DMS153 (cell line): ENCODE measurements around the gene CYBC1.

Experiments
- DNase-seq: peaks from one replicate; lab custom pipeline; 2025; lab: John Stamatoyannopoulos, UW

The CYBC1 gene

DNA sequence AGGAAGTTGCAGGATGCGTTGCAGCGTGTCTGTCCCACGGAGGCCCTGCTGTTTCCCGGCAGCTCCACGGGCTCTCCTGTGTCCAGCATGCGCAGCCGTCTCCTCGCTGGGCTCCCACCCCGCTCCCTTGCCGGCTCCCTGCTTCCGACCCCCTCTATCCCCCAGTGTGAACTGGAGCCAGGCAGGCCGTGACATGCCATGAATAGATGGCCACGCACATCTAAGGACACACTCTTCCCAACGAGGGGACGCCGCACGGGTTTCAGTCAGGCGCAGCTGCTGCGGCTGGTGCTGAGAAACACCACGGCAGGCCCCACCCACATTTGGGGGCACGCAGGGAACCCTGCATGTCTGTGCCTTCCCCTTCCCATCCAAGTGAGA is 41.6 kb downstream of the CYBC1 start:
- DNase-seq: no peak

DNA sequence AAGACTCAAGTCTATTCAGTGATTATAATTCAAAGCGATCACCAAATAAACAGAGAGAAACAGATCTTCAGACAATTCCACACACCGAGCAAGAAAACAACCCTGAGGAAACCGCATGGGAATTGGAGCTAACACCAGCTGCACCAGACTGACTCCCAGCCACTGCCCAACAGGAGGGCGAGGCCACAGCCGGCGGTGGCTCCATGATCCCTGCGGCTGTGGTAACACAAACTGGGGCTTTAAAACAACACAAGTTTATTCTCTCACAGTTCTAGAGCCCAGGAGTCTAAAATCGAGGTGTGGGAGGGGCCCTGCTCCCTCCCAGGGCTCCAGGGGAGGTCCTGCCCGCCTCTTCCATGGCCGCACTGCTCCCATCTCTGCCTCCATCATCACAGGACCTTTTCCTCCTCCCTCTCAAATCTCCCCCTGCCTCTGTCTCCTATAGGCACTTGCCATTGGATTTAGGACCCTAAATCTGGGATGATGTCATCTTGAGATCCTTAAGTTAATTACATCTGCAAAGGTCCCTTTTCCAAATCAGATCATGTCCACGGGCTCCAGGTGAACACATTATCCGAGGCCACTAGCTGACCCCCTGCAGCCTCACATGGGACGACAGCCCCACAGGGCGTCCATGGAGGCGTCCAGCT is 42.1 kb downstream of the CYBC1 start:
- no peak for DNase-seq

DNA sequence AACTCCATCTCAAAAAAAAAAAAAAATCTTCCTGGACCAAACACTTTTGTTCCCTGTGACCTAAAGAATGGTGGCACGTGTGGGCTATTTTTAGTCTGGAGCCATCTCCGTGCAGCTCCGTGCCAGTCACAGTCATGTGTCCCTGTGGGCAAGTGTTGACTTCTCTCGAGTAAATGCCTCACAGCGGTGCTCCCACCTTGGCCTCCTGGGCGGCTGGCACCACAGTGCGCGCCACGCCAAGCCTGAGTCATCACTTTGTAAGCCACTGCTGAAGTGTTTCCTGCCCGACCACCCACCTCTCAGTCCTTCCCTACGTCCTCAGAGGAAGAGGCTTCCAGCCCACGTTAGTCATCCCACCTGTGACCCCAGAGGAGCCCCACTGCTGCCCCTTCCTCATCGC is 43.3 kb downstream of the CYBC1 start:
- no peak for DNase-seq

DNA sequence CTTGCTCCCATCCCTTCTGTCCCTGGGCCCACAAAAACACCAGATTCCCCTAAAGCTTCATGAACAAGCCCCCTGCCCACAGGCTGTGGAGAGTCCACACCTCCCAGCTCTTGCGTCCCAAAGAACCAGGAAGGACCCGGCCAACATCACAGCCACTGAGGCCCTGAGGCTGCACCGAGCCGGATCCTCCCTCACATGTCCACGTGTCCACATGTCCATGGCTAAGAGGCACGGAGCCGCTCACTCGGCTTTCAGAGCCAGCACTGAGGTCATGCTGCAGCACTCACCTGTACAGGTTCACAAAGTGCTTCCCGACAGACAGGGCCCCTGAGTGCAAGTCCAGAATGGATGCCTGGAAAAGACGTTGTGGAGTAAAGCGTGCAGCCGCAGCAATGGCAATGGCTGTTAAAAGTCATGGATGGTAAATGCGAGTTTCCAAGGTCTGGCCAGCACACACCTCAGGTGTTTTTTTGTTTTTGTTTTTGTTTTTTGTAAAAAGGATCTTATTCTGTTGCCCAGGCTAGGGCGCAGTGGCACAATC is 44.4 kb downstream of the CYBC1 start:
- DNase-seq: no peak

DNA sequence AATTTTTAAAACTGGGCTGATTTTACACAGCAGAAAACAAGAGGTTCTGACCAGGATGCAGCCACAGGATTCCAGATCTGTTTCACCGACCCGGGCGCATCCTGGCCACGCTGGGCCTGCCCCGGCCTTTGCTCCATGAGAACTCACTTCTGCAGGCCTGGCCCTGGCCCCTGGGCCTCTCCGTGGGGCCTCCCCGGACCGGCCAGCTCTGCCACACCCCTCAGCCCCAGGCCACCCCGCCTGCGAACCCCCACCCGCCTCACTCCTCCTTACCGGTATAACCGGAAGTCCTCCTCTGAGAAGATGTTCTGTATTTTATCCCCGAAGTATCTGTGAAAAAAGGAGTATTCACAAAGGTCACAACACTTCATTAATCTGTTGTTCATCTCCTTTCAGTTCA is 45.5 kb downstream of the CYBC1 start:
- no peak for DNase-seq

GRCh38 chr17:82403662-82404660 is 46.6 kb downstream of the CYBC1 start:
- no peak for DNase-seq

- no peak for DNase-seq
Observed at GRCh38 chr17:82402865-82403264, 47.7 kb downstream of the CYBC1 start.

DNA sequence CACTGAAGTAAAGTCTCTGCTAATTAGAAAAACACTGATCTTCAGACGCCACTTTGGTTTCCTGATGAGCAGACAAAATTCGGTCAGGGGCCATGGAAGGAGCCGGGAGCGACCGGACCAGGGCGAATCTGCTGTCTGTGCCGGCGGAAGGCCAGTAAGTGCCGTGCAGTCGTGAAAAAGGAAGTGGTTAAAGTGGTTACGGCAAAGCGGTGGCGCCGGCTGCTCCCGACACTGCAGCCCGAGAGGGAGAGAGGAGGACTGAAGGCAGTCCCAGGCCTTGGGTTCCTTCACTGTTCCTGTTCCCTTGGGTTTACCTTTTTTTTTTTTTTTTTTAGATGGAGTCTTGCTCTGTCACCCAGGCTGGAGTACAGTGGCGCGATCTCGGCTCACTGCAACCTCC is 49.7 kb downstream of the CYBC1 start:
- DNase-seq: no peak

- no peak for DNase-seq
Observed at GRCh38 chr17:82400206-82400605, 50.3 kb downstream of the CYBC1 start.

- DNase-seq: no peak
Observed at GRCh38 chr17:82399601-82400101, 50.9 kb downstream of the CYBC1 start.

DNA sequence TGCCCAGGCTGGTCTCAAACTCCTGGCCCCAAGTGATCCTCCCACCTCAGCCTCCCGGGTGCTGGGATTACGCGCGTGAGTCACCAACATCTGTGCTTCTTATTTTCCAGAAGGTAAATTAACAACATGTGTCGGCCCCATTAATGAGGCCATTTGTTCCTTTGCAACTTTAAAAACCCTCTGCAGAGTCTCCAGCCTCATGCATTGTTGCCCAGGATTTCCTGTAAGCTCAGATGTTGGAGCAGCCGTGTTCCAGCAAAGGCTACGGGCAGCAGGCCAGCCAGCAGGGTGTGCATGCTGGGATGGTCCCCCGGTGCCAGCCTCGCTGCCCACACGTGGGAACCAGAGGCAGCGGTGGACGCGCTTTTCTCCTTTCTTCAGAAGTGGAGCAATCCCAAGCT is 51.5 kb downstream of the CYBC1 start:
- no peak for DNase-seq

DNA sequence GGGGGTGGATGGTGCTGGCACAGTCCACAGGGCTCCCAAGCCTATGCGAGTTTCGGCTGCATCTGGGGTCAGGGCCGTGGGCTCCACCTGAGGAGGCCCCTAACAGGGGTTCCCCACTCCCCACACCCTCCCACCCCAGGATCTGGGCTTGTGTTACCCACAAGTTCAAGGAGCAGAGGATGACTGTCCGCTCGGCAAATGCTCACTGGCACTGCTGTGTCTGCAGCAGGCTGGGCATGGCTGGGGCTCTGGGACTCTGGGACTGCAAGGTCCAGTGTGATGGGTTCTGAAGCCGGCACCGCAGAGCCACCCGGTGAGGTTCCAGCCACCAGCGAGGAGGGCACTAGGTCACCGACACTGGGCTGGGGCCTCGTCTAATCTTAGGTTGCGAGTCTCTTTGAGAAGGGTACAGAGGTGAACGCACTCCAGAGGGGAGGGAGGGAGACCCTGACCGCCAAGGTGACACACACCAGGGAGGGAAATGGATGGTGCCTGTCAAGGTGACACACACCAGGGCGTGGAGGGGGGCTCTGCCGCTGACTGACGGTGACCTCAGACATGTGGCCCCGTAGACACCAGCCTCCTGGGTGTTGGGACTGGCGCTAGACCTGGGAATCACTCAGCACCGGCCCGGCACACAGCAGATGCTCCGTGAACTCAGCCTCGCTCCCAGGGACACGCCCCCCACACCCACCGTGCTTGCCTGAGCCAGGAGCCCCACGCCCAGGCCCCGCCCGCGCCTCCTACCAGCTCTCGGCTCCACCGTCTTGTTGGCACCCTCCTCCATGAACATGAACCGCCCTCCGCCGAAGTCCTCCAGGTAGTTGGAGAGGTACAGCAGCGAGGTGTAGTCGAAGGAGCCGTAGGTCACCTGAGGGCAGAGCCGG is 52.9 kb downstream of the CYBC1 start:
- DNase-seq: no peak

DNA sequence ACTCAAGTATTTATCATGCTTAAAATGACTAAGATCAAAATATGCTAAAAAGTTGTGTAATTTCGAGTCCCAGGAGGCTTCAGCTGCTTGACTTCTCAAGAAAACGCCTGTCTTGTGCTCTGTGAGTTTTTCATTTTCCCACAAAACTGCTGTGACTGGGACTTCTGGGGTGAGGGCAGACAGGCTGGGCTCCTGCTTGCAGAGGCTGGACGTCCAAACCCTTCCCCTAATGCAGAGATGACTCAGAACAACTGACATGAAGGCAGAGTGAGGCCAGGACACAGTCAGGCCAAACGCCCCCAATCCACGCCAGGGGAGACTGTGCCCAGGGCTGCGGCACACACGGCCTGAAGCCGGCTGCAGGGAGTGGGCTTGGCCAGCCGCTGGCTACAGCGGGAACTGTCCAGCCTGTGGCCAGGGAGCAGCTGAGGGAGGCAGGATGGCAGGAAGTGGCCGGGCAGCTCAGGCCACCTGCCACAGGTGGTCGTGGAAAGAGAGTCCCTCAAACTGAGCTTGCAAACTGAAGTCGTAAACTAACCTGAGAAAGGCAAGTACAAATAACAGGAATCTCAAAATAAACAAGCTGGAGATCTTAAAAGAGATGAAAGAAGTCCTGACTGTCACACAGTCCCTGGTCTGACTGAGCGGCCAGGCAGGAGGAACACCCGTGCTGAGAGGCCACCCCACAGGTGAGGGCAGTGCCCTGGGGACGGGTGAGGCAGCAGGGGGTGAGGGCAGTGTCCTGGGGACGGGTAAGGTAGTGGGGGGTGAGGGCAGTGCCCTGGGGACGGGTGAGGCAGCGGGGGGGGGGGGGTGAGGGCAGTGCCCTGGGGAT is 53.7 kb downstream of the CYBC1 start:
- DNase-seq: no peak

GRCh38 chr17:82394278-82394677 is 56.3 kb downstream of the CYBC1 start:
- no peak for DNase-seq

DNA sequence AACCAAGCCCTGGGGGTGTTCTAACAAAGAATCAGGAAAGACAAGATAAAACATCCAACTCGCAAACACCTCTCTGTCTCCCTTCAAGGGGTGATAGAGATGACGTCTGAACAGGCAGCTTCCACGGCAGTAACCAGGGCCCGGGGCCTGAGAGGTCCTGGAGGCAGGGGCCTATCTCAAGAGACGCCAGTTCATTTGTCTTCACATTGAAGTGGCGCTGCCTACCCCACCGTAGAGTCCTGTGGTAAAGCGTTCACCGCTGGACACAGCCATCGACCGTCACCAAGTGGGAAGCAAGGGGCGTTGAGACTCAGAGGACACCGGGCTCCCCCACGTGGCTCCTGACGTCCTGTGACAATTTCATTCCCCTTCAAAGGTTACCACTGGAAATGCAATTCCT is 57.6 kb downstream of the CYBC1 start:
- DNase-seq: no peak
